CD4-positive, alpha-beta T cell (primary cell): ENCODE measurements around the gene NR3C1. TPM values are rescaled to one million over a fixed set of nuclear protein-coding genes. Genes with fewer than 3 reads are reported as not detected.

ENCODE experiments used
- ATAC-seq: fragments of 200-7000 bp; cut with Tn5 transposase; one replicate; pipeline ENCODE4 v1.10.0; 2022; ENCODE audit warnings: mild to moderate bottlenecking; ENCODE audit not compliant: poor library complexity
- CTCF ChIA-PET: fragments of 350-600 bp; sonication (Branson Sonifier 250); formaldehyde crosslinking; loops from one replicate; lab custom pipeline; 2021; ENCODE audit warnings: antibody characterized with exemption, inconsistent platforms; lab: Charles Lee
- POLR2A ChIA-PET: fragments of 350-600 bp; sonication (Branson Sonifier 250); formaldehyde crosslinking; loops from one replicate; lab custom pipeline; 2021; ENCODE audit warnings: antibody characterized with exemption, inconsistent platforms; lab: Charles Lee
- DNase-seq, 14 experiments: peaks; one replicate each; pipeline ENCODE4 v3.0.0-alpha.2; 2013 to 2020; ENCODE audit warnings: mixed read lengths in 2 of 14
- H3K27ac ChIP-seq, 2 donors: one replicate each; pipeline versions ENCODE4 v1.5.1 to v1.7.0; 2013; ENCODE audit warnings: low read length in 2 of 2, low read depth in 1 of 2, mild to moderate bottlenecking in 1 of 2
- H3K27me3 ChIP-seq, 2 experiments: 1 replicate in 1 of 2; 2 replicates in 1 of 2; pipeline versions ENCODE4 v1.6.1 to v1.7.0; 2013; ENCODE audit warnings: low read length in 2 of 2, control low read depth in 1 of 2, mild to moderate bottlenecking in 1 of 2, moderate library complexity in 1 of 2; ENCODE audit not compliant: insufficient read depth in 2 of 2, control insufficient read depth in 1 of 2
- H3K36me3 ChIP-seq: one replicate; pipeline ENCODE4 v1.6.1; 2013; ENCODE audit warnings: low read length, control low read depth; ENCODE audit not compliant: insufficient read depth
- H3K4me1 ChIP-seq: one replicate; pipeline ENCODE4 v1.6.1; 2013; ENCODE audit warnings: low read length, control low read depth; ENCODE audit not compliant: insufficient read depth
- H3K4me3 ChIP-seq: one replicate; pipeline ENCODE4 v1.5.1; 2013; ENCODE audit warnings: mild to moderate bottlenecking, low read length, moderate library complexity
- H3K9me3 ChIP-seq, 2 experiments: 1 replicate in 1 of 2; 2 replicates in 1 of 2; pipeline versions ENCODE4 v1.6.1 to v1.7.0; 2013; ENCODE audit warnings: low read length in 2 of 2, mild to moderate bottlenecking in 2 of 2, control low read depth in 1 of 2, moderate library complexity in 1 of 2; ENCODE audit not compliant: control insufficient read depth in 1 of 2, insufficient read depth in 1 of 2
- H3K27ac Mint-ChIP-seq: one replicate; pipeline ENCODE4 v1.8.0; 2020; ENCODE audit warnings: mixed read lengths
- H3K27me3 Mint-ChIP-seq: one replicate; pipeline ENCODE4 v1.8.0; 2021; ENCODE audit warnings: mixed read lengths
- H3K36me3 Mint-ChIP-seq: one replicate; pipeline ENCODE4 v1.8.0; 2021; ENCODE audit warnings: low read depth, mixed read lengths
- H3K4me1 Mint-ChIP-seq: one replicate; pipeline ENCODE4 v1.8.0; 2021; ENCODE audit warnings: low read depth, mixed read lengths
- H3K4me3 Mint-ChIP-seq: one replicate; pipeline ENCODE4 v1.8.0; 2020; ENCODE audit warnings: mild to moderate bottlenecking, mixed read lengths
- H3K9me3 Mint-ChIP-seq: one replicate; pipeline ENCODE4 v1.8.0; 2020; ENCODE audit warnings: mixed read lengths
- CTCF ChIP-seq: fragments of 200-600 bp; IDR thresholded peaks from one replicate; pipeline ENCODE4 v1.8.0; 2022; ENCODE audit warnings: antibody characterized with exemption, mild to moderate bottlenecking
- intact Hi-C, 2 experiments: fragments of 100-400 bp; cut with DNase I in 1 of 2; cut with micrococcal nuclease in 1 of 2; formaldehyde crosslinking; loops; one replicate each; pipeline versions ENCODE4 v1.15.1 to v1.9.0; 2023 to 2025; cut with DNase I, micrococcal nuclease
- total RNA-seq, 174 experiments: library from RNA in 2 of 174; stranded (reverse) in 2 of 174; gene quantifications; one replicate each; pipeline ENCODE4 v1.2.3 and lab custom pipeline; 2021 to 2026

The NR3C1 gene
- total RNA-seq, 2 experiments from 2014 or later: 168 to 191 TPM

GRCh38 chr5:143237664-143238063 lies 165.8 kb downstream of the NR3C1 start:
- Mint-ChIP-seq H3K36me3 (no peaks in the 10 kb centered on the region), H3K4me1 (no peaks in the 10 kb centered on the region), H3K27me3 (no peaks in the 10 kb centered on the region), H3K27ac (no peak overlapping the region), H3K4me3 (no peak overlapping the region), H3K9me3 (no peaks in the 10 kb centered on the region)
- CTCF ChIA-PET: no interaction called here
- ATAC-seq (no peak), DNase-seq (no peak)
- TF ChIP-seq CTCF: no peak
- POLR2A ChIA-PET: no interaction called here
- H3K36me3 ChIP-seq: no peaks in the 10 kb centered on the region
- H3K27me3 ChIP-seq: no peaks in the 10 kb centered on the region
- intact Hi-C loops: loop anchor here in 1 of 2 experiments (10.0 kb wide), 1 partner anchor 957 kb away; no protein-coding TSS in a partner anchor
- H3K4me1 ChIP-seq: no peaks in the 10 kb centered on the region
- no peak overlapping the region for H3K4me3 ChIP-seq
- no peaks in the 10 kb centered on the region for H3K9me3 ChIP-seq
- H3K27ac ChIP-seq: no peak overlapping the region

GRCh38 chr5:143236682-143237081 lies 166.8 kb downstream of the NR3C1 start:
- POLR2A ChIA-PET: no interaction called here

GRCh38 chr5:143235423-143235822 lies 168.1 kb downstream of the NR3C1 start:
- H3K9me3 ChIP-seq: no peaks in the 10 kb centered on the region
- Mint-ChIP-seq H3K36me3 (no peaks in the 10 kb centered on the region), H3K4me1 (peaks cover 8% of the 10 kb centered on the region), H3K27ac (no peak overlapping the region), H3K9me3 (no peaks in the 10 kb centered on the region), H3K4me3 (no peak overlapping the region), H3K27me3 (no peaks in the 10 kb centered on the region)
- no peaks in the 10 kb centered on the region for H3K27me3 ChIP-seq
- H3K36me3 ChIP-seq: no peaks in the 10 kb centered on the region
- H3K4me3 ChIP-seq: no peak overlapping the region
- no peak overlapping the region for H3K27ac ChIP-seq
- no peak for ATAC-seq
- ChIA-PET POLR2A (no interaction called here), CTCF (no interaction called here)
- peaks cover 4% of the 10 kb centered on the region for H3K4me1 ChIP-seq
- intact Hi-C loops: loop anchor here in 1 of 2 experiments (10.0 kb wide), 1 partner anchor 959 kb away; no protein-coding TSS in a partner anchor
- TF ChIP-seq CTCF: no peak
- no peak for DNase-seq

More at GRCh38 chr5:143236682-143237081, 166.8 kb downstream of the NR3C1 start:
- intact Hi-C loops: loop anchor here in 1 of 2 experiments (10.0 kb wide), 1 partner anchor 958 kb away; no protein-coding TSS in a partner anchor
- H3K27me3 Mint-ChIP-seq: no peaks in the 10 kb centered on the region
- no peaks in the 10 kb centered on the region for H3K9me3 Mint-ChIP-seq
- CTCF ChIA-PET: no interaction called here
- Histone ChIP-seq H3K36me3 (no peaks in the 10 kb centered on the region), H3K4me1 (no peaks in the 10 kb centered on the region), H3K9me3 (no peaks in the 10 kb centered on the region), H3K4me3 (no peak overlapping the region), H3K27ac (no peak overlapping the region), H3K27me3 (no peaks in the 10 kb centered on the region)
- TF ChIP-seq CTCF: no peak
- ATAC-seq: no peak
- no peak overlapping the region for H3K27ac Mint-ChIP-seq
- no peak for DNase-seq
- no peaks in the 10 kb centered on the region for H3K4me1 Mint-ChIP-seq
- H3K36me3 Mint-ChIP-seq: no peaks in the 10 kb centered on the region
- no peak overlapping the region for H3K4me3 Mint-ChIP-seq
